HCT116 (cell line): ENCODE data around the gene SLC25A19. TPM values are rescaled to one million over a fixed set of nuclear protein-coding genes. Genes with fewer than 3 reads are reported as not detected.

Source experiments
- ATAC-seq: fragments of 200-7000 bp; cut with Tn5 transposase; 2 replicates; pipeline ENCODE4 v1.9.1; 2020; ENCODE audit warnings: mild to moderate bottlenecking, moderate library complexity
- BruUV-seq: library from RNA; stranded (reverse); fragments of 400-500 nt; replicated peaks from 2 replicates; lab custom pipeline; 2021; lab: Mats Ljungman, UMichigan
- CTCF ChIA-PET: fragments of 300-600 bp; sonication (Branson Sonifier 250); formaldehyde crosslinking; loops from one replicate; lab custom pipeline; 2021; ENCODE audit warnings: antibody characterized with exemption; lab: Charles Lee
- POLR2A ChIA-PET: fragments of 300-600, 350-600 bp; sonication (Branson Sonifier 250); formaldehyde crosslinking; loops from one replicate; lab custom pipeline; 2021; ENCODE audit warnings: antibody characterized with exemption; lab: Charles Lee
- RAD21 ChIA-PET, 2 experiments: fragments of 300-600 bp; sonication (Branson Sonifier 250); formaldehyde crosslinking; loops; one replicate each; lab custom pipeline; 2023; ENCODE audit warnings: low total read pairs in 2 of 2; ENCODE audit not compliant: uncharacterized antibody in 2 of 2, unreplicated experiment in 2 of 2, low non-redundant PET in 1 of 2; lab: Charles Lee
- DNase-seq: peaks from one replicate; pipeline ENCODE4 v3.0.0-alpha.2; 2010; ENCODE audit warnings: low read depth, low spot score
- H2AFZ ChIP-seq: fragments of 200-600 bp; shearing (Covaris generic), sonication (generic); 2 replicates; pipeline ENCODE4 v1.6.1; 2017; ENCODE audit warnings: low read depth, mixed run types, mixed read lengths, antibody characterized with exemption, low read length; ENCODE audit not compliant: poor library complexity, severe bottlenecking
- H3K27ac ChIP-seq: 2 replicates; pipeline ENCODE4 v1.5.1; 2012; ENCODE audit warnings: low read depth, low read length
- H3K27me3 ChIP-seq: fragments of 200-600 bp; sonication (generic); 2 replicates; pipeline ENCODE4 v1.6.1; 2016; ENCODE audit warnings: mixed run types, low read length, mixed read lengths; ENCODE audit not compliant: insufficient read depth
- H3K36me3 ChIP-seq, 2 experiments: fragments of 200-500 bp in 1 of 2; fragments of 200-600 bp in 1 of 2; sonication (Bioruptor generic) in 1 of 2; sonication (generic) in 1 of 2; 2 replicates each; pipeline versions ENCODE4 v1.5.1 to v1.6.1; 2014 to 2016; ENCODE audit warnings: low read length in 2 of 2, inconsistent platforms in 1 of 2, mixed read lengths in 1 of 2, mixed run types in 1 of 2; ENCODE audit not compliant: insufficient read depth in 2 of 2, control insufficient read depth in 1 of 2
- H3K4me1 ChIP-seq, 2 experiments: fragments of 200-600 bp in 1 of 2; sonication (generic) in 1 of 2; 2 replicates each; pipeline versions ENCODE4 v1.5.1 to v1.6.1; 2012 to 2017; ENCODE audit warnings: low read length in 2 of 2, inconsistent platforms in 1 of 2, mild to moderate bottlenecking in 1 of 2, mixed read lengths in 1 of 2, mixed run types in 1 of 2, moderate library complexity in 1 of 2; ENCODE audit not compliant: insufficient read depth in 2 of 2, control insufficient read depth in 1 of 2
- H3K4me2 ChIP-seq: fragments of 200-600 bp; sonication (generic); 2 replicates; pipeline ENCODE4 v1.6.1; 2017; ENCODE audit warnings: mixed run types, low read length, mixed read lengths
- H3K4me3 ChIP-seq, 2 experiments: fragments of 200-600 bp in 1 of 2; sonication (generic) in 1 of 2; replicated peaks in 1 of 2; 2 replicates each; pipeline ENCODE4 v1.5.1; 2011 to 2016; ENCODE audit warnings: low read length in 2 of 2, control low read depth in 1 of 2, low read depth in 1 of 2, mild to moderate bottlenecking in 1 of 2, mixed read lengths in 1 of 2, mixed run types in 1 of 2
- H3K79me2 ChIP-seq: fragments of 200-600 bp; sonication (generic); 2 replicates; pipeline ENCODE4 v1.6.1; 2017; ENCODE audit warnings: mild to moderate bottlenecking, mixed run types, low read length, moderate library complexity, mixed read lengths; ENCODE audit not compliant: insufficient read depth
- H3K9ac ChIP-seq: fragments of 200-600 bp; sonication (generic); 2 replicates; pipeline ENCODE4 v1.6.1; 2016; ENCODE audit warnings: low read length, mixed read lengths
- H3K9me2 ChIP-seq: fragments of 200-600 bp; sonication (generic), shearing (Covaris generic); 2 replicates; pipeline ENCODE4 v1.6.1; 2017; ENCODE audit warnings: mixed run types, mild to moderate bottlenecking, moderate library complexity; ENCODE audit not compliant: insufficient read depth
- H3K9me3 ChIP-seq, 2 experiments: fragments of 200-500 bp in 1 of 2; fragments of 200-600 bp in 1 of 2; sonication (Bioruptor generic) in 1 of 2; sonication (generic) in 1 of 2; 2 replicates each; pipeline ENCODE4 v1.6.1; 2014 to 2017; ENCODE audit warnings: low read length in 2 of 2, mixed read lengths in 2 of 2, inconsistent platforms in 1 of 2, low read depth in 1 of 2, mild to moderate bottlenecking in 1 of 2, mixed run types in 1 of 2, moderate library complexity in 1 of 2; ENCODE audit not compliant: control insufficient read depth in 1 of 2, insufficient read depth in 1 of 2
- H4K20me1 ChIP-seq: fragments of 200-600 bp; sonication (generic), shearing (Covaris generic); 2 replicates; pipeline ENCODE4 v1.6.1; 2017; ENCODE audit warnings: mixed run types, mild to moderate bottlenecking, moderate library complexity; ENCODE audit not compliant: insufficient read depth
- CEBPB ChIP-seq: IDR thresholded peaks from 2 replicates; pipeline ENCODE4 v1.6.1; 2012; ENCODE audit warnings: low read depth
- EGR1 ChIP-seq: IDR thresholded peaks from 2 replicates; pipeline ENCODE4 v1.6.1; 2012; ENCODE audit warnings: low read depth
- POLR2A ChIP-seq: IDR thresholded peaks from 2 replicates; pipeline ENCODE4 v1.7.0; 2011; ENCODE audit warnings: borderline replicate concordance; ENCODE audit not compliant: insufficient read depth, insufficient read length; ENCODE audit errors: extremely low read depth
- ZFX ChIP-seq: fragments of 450-650 bp; IDR thresholded peaks from 2 replicates; pipeline ENCODE4 v1.6.1; 2017
- intact Hi-C: fragments of 100-400 bp; cut with micrococcal nuclease; formaldehyde crosslinking; loops from 2 replicates; pipeline ENCODE4 v1.10.0; 2022
- total RNA-seq: library from RNA; stranded (reverse); gene quantifications from one replicate; pipeline ENCODE4 v1.2.1, GENCODE V29; 2021; ENCODE audit not compliant: unreplicated experiment
- TF ChIP-seq, protein P1 (sequence below): IDR thresholded peaks from 2 replicates; pipeline ENCODE4 v1.6.1; 2011; ENCODE audit warnings: mild to moderate bottlenecking, low read length, moderate library complexity; ENCODE audit not compliant: insufficient replicate concordance; ENCODE audit errors: extremely low read depth
- TF ChIP-seq, protein P2 (sequence below), 3 experiments: fragments of 200-600 bp in 1 of 3; sonication (generic) in 1 of 3; IDR thresholded peaks in 2 of 3; conservative IDR thresholded peaks in 1 of 3; 2 replicates each; pipeline ENCODE4 v1.5.1; 2012 to 2017; ENCODE audit warnings: low read depth in 2 of 3, low read length in 2 of 3, antibody characterized with exemption in 1 of 3, borderline replicate concordance in 1 of 3, control low read depth in 1 of 3, mild to moderate bottlenecking in 1 of 3, mixed read lengths in 1 of 3, mixed run types in 1 of 3, moderate library complexity in 1 of 3; ENCODE audit not compliant: insufficient read depth in 1 of 3

SLC25A19 gene
- total RNA-seq, 1 experiment from 2014 or later: 38.7 TPM

DNA sequence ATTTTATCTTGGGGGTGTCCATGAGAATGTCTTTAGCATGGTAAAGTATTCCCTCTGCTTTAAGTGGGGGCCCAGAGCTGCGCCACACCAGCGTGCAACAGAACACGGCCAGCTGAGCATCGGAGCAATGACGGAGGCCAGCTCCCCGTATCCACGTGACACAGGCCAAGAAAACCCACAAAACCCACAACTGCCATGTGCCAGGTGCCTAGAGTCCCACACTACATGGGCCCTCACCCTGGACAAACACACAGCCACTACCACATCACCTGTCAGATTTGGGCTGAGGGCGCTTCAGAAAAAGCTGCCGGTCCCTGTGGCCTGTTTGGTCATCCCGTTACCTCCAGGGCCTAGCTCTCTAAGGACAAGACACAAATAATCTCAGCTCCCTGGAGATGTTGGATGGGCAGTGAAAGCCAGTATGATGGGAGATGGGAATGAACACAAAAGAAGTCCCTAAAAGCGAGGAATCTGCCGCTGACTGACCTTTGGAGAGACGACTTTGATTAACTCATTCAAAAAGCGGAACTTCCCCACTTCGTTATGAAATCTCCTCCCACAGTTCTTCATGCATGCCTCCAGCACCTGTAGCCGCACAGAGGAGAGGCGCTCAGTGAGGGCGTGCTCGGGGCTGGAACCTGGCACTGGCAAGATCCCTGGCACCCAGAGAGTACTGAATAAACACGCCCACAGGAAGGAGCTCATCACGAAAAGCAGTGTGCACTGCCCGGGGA is 44.9 kb downstream of the SLC25A19 start:
- intact Hi-C loops: no loop called here
- Histone ChIP-seq H3K9ac (no peak overlapping the region), H3K4me1 (peaks cover 0 to 11% of the 10 kb centered on the region in 2 experiments; a peak in 2 of 4 replicates), H3K9me3 (no peaks in the 10 kb centered on the region), H3K4me2 (no peak overlapping the region), H3K4me3 (no peak overlapping the region), H3K27ac (no peak overlapping the region), H3K27me3 (no peaks in the 10 kb centered on the region), H3K9me2 (no peaks in the 10 kb centered on the region), H3K79me2 (peaks cover 23% of the 10 kb centered on the region), H2AFZ (no peak overlapping the region), H3K36me3 (peaks cover 43 to 61% of the 10 kb centered on the region in 2 experiments), H4K20me1 (peaks cover 2% of the 10 kb centered on the region; the same call in 1 of the 2 replicates)
- CTCF ChIA-PET: no interaction called here
- RAD21 ChIA-PET: interaction anchor here in 1 of 2 experiments (0.5 kb wide), 1 partner anchor 68 kb away, joined by 3 read pairs; no protein-coding TSS in a partner anchor
- TF ChIP-seq CEBPB (no peak), ZFX (no peak), EGR1 (no peak), POLR2A (no peak)
- TF ChIP-seq, protein P1, sequence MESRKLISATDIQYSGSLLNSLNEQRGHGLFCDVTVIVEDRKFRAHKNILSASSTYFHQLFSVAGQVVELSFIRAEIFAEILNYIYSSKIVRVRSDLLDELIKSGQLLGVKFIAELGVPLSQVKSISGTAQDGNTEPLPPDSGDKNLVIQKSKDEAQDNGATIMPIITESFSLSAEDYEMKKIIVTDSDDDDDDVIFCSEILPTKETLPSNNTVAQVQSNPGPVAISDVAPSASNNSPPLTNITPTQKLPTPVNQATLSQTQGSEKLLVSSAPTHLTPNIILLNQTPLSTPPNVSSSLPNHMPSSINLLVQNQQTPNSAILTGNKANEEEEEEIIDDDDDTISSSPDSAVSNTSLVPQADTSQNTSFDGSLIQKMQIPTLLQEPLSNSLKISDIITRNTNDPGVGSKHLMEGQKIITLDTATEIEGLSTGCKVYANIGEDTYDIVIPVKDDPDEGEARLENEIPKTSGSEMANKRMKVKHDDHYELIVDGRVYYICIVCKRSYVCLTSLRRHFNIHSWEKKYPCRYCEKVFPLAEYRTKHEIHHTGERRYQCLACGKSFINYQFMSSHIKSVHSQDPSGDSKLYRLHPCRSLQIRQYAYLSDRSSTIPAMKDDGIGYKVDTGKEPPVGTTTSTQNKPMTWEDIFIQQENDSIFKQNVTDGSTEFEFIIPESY: no peak
- TF ChIP-seq, protein P2, sequence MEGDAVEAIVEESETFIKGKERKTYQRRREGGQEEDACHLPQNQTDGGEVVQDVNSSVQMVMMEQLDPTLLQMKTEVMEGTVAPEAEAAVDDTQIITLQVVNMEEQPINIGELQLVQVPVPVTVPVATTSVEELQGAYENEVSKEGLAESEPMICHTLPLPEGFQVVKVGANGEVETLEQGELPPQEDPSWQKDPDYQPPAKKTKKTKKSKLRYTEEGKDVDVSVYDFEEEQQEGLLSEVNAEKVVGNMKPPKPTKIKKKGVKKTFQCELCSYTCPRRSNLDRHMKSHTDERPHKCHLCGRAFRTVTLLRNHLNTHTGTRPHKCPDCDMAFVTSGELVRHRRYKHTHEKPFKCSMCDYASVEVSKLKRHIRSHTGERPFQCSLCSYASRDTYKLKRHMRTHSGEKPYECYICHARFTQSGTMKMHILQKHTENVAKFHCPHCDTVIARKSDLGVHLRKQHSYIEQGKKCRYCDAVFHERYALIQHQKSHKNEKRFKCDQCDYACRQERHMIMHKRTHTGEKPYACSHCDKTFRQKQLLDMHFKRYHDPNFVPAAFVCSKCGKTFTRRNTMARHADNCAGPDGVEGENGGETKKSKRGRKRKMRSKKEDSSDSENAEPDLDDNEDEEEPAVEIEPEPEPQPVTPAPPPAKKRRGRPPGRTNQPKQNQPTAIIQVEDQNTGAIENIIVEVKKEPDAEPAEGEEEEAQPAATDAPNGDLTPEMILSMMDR (IDR thresholded peaks at IDR 0.05 in 2 of 3, conservative IDR thresholded peaks at IDR 0.05 in 1 of 3; ENCODE audit: borderline replicate concordance in 1 of 3, insufficient read depth in 1 of 3, low read depth in 2 of 3, low read length in 2 of 3): no peak
- DNase-seq: no peak
- POLR2A ChIA-PET: no interaction called here
- no peak for ATAC-seq
- no TSS peak for BruUV-seq
